Measurements from ENCODE around the gene CDADC1. TPM values are rescaled to one million over a fixed set of nuclear protein-coding genes. Genes with fewer than 3 reads are reported as not detected.

CDADC1 gene
- total and polyA plus RNA-seq, 11 donors, result 2.8 to 10.8 (median 10.2) TPM

GRCh38 chr13:49278211-49278610 is 30.5 kb downstream of the CDADC1 start:
- no peaks in the 10 kb centered on the region for H3K27me3 ChIP-seq
- no peak overlapping the region for H3K27ac ChIP-seq
- no peaks in the 10 kb centered on the region for H3K4me1 ChIP-seq
- no peak overlapping the region for H3K4me3 ChIP-seq
- no peaks in the 10 kb centered on the region for H3K9me3 ChIP-seq
- no peak for DNase-seq
- 86 to 92% (median 90%) methylated on average over 2 of the region's 2 CpGs for WGBS, 4 donors
- H3K36me3 ChIP-seq, result peaks cover 0 to 44% (median 13%) of the 10 kb centered on the region in 9 donors
- TF ChIP-seq POLR2A (IDR thresholded peaks at IDR 0.05), result no peak
- TF ChIP-seq, protein P1, sequence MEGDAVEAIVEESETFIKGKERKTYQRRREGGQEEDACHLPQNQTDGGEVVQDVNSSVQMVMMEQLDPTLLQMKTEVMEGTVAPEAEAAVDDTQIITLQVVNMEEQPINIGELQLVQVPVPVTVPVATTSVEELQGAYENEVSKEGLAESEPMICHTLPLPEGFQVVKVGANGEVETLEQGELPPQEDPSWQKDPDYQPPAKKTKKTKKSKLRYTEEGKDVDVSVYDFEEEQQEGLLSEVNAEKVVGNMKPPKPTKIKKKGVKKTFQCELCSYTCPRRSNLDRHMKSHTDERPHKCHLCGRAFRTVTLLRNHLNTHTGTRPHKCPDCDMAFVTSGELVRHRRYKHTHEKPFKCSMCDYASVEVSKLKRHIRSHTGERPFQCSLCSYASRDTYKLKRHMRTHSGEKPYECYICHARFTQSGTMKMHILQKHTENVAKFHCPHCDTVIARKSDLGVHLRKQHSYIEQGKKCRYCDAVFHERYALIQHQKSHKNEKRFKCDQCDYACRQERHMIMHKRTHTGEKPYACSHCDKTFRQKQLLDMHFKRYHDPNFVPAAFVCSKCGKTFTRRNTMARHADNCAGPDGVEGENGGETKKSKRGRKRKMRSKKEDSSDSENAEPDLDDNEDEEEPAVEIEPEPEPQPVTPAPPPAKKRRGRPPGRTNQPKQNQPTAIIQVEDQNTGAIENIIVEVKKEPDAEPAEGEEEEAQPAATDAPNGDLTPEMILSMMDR (IDR thresholded peaks at IDR 0.05), result no peak
- no peak for ATAC-seq
- intact Hi-C loops (cut with DNase I), result loop anchor here in 2 of 10 donors (5.0 to 10.0 kb wide), 2 partner anchors 176 to 683 kb away; no protein-coding TSS in a partner anchor

- TF ChIP-seq, protein P1 (IDR thresholded peaks at IDR 0.05), result no peak
- no peak for TF ChIP-seq POLR2A (IDR thresholded peaks at IDR 0.05)
- H3K27me3 ChIP-seq, result no peaks in the 10 kb centered on the region
- no peaks in the 10 kb centered on the region for H3K4me1 ChIP-seq
- H3K9me3 ChIP-seq, result no peaks in the 10 kb centered on the region
- intact Hi-C loops (cut with DNase I), result loop anchor here in 2 of 10 donors (5.0 to 10.0 kb wide), 2 partner anchors 177 to 684 kb away; no protein-coding TSS in a partner anchor
- peaks cover 0 to 44% (median 13%) of the 10 kb centered on the region in 9 donors for H3K36me3 ChIP-seq
- H3K27ac ChIP-seq, result no peak overlapping the region
- no peak overlapping the region for H3K4me3 ChIP-seq
- ATAC-seq (no peak), DNase-seq (no peak)
- 74 to 80% (median 76%) methylated on average over 5 of the region's 5 CpGs for WGBS, 4 donors
Measured at GRCh38 chr13:49279112-49279511, 31.4 kb downstream of the CDADC1 start.

- TF ChIP-seq POLR2A (IDR thresholded peaks at IDR 0.05), result no peak
- TF ChIP-seq, protein P1 (IDR thresholded peaks at IDR 0.05), result no peak
- Histone ChIP-seq H3K36me3 (peaks cover 0 to 44% (median 13%) of the 10 kb centered on the region in 9 donors), H3K9me3 (no peaks in the 10 kb centered on the region), H3K27me3 (no peaks in the 10 kb centered on the region), H3K4me3 (no peak overlapping the region), H3K4me1 (no peaks in the 10 kb centered on the region), H3K27ac (no peak overlapping the region)
- ATAC-seq, result no peak
- DNase-seq, result no peak
- intact Hi-C loops (cut with DNase I), result loop anchor here in 4 of 10 donors (5.0 to 10.0 kb wide), 6 partner anchors 165 to 685 kb away; no protein-coding TSS in a partner anchor
Measured at GRCh38 chr13:49279885-49280284, 32.2 kb downstream of the CDADC1 start.

GRCh38 chr13:49287995-49288394 is 40.3 kb downstream of the CDADC1 start:
- intact Hi-C loops (cut with DNase I), result loop anchor here in 1 of 10 donors (10.0 kb wide), 2 partner anchors 173 to 693 kb away; no protein-coding TSS in a partner anchor

More at GRCh38 chr13:49287995-49288394, 40.3 kb downstream of the CDADC1 start:
- Histone ChIP-seq H3K9me3 (no peaks in the 10 kb centered on the region), H3K4me1 (peaks cover 0 to 7% (median 3%) of the 10 kb centered on the region in 12 donors), H3K36me3 (peaks cover 0 to 39% (median 8%) of the 10 kb centered on the region in 9 donors), H3K27me3 (no peaks in the 10 kb centered on the region), H3K27ac (no peak overlapping the region), H3K4me3 (no peak overlapping the region)
- ATAC-seq, result no peak
- TF ChIP-seq, protein P1 (IDR thresholded peaks at IDR 0.05), result no peak
- no peak for TF ChIP-seq POLR2A (IDR thresholded peaks at IDR 0.05)
- WGBS, 4 donors, result 89 to 96% (median 92%) methylated on average over 1 of the region's 1 CpG
- DNase-seq, result no peak
